Activated T-cell treated with anti-CD3 and anti-CD28 coated beads, Interleukin-2, amount 50 U/mL, for 24 hours (primary cell): Measurements from ENCODE around the gene ARL15.
"Not testable (repeated sequence)": the region's sequence is repeated elsewhere in the genome, so short reads cannot be mapped to it uniquely, and the experiment has no call there.

Experiments
- DNase-seq: peaks from one replicate; pipeline ENCODE4 v3.0.0-alpha.2; 2020
- H3K27ac Mint-ChIP-seq: 2 replicates; pipeline ENCODE4 v1.8.0; 2020; ENCODE audit warnings: mild to moderate bottlenecking, mixed read lengths
- H3K27me3 Mint-ChIP-seq: 2 replicates; pipeline ENCODE4 v1.8.0; 2020; ENCODE audit warnings: mixed read lengths
- H3K36me3 Mint-ChIP-seq: 2 replicates; pipeline ENCODE4 v1.8.0; 2020; ENCODE audit warnings: low read depth, mixed read lengths
- H3K4me1 Mint-ChIP-seq: 2 replicates; pipeline ENCODE4 v1.8.0; 2020; ENCODE audit warnings: low read depth, mixed read lengths
- H3K4me3 Mint-ChIP-seq: 2 replicates; pipeline ENCODE4 v1.8.0; 2020; ENCODE audit warnings: mild to moderate bottlenecking, moderate library complexity, mixed read lengths
- H3K9me3 Mint-ChIP-seq: 2 replicates; pipeline ENCODE4 v1.8.0; 2020; ENCODE audit warnings: mixed read lengths

ARL15 gene

GRCh38 chr5:54087436-54087835 lies 222.9 kb downstream of the ARL15 start:
- H3K9me3 Mint-ChIP-seq = peaks cover 2% of the 10 kb centered on the region
- H3K4me1 Mint-ChIP-seq = no peaks in the 10 kb centered on the region
- H3K36me3 Mint-ChIP-seq = peaks cover 4% of the 10 kb centered on the region
- no peaks in the 10 kb centered on the region for H3K27me3 Mint-ChIP-seq
- H3K27ac Mint-ChIP-seq = no peak overlapping the region
- no peak for DNase-seq
- no peak overlapping the region for H3K4me3 Mint-ChIP-seq

DNA sequence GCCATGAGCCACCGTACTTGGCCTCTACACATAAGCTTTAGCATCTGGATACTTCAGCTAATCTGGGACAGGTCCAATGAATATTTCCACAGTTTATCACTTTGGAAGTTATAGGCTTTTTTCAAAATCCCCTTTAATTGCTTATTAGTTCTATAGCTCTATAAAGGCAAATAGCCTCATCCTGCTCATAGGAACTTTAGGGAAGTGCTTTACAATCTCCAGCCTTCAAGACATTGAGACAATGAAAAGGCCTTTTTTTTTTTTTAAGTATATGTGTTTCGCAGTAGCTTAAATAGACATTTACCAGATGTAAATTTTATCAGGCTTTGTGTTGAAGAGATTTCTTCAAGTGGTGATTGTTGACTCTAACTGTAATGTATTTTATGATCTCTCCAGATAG lies 224.2 kb downstream of the ARL15 start:
- H3K4me1 Mint-ChIP-seq = no peaks in the 10 kb centered on the region
- H3K27me3 Mint-ChIP-seq = no peaks in the 10 kb centered on the region
- peaks cover 6% of the 10 kb centered on the region for H3K36me3 Mint-ChIP-seq
- H3K27ac Mint-ChIP-seq = no peak overlapping the region
- no peak for DNase-seq
- H3K9me3 Mint-ChIP-seq = peaks cover 2% of the 10 kb centered on the region
- H3K4me3 Mint-ChIP-seq = no peak overlapping the region

DNA sequence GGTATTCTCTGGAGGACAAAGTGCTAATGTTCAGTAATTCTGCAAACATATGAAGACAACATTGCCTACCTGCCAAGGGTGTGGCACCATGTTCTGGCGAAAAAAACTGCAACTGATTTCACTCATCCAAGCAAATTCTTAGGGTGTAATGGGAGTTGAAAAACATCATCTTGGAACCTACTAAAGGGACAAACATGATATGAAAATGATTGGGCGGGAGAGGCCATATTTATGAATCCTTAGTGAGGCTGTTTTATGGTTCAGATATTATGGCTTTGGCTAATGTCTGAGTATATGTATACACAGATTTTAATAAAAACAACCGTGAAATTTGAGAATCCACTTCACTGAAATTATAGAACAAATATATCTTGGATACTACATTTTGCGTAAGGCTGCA lies 225.7 kb downstream of the ARL15 start:
- Mint-ChIP-seq H3K9me3 (peaks cover 2% of the 10 kb centered on the region), H3K27ac (no peak overlapping the region), H3K36me3 (peaks cover 6% of the 10 kb centered on the region), H3K4me3 (no peak overlapping the region), H3K27me3 (no peaks in the 10 kb centered on the region), H3K4me1 (no peaks in the 10 kb centered on the region)
- DNase-seq = no peak

- H3K9me3 Mint-ChIP-seq = peaks cover 2% of the 10 kb centered on the region
- H3K4me1 Mint-ChIP-seq = no peaks in the 10 kb centered on the region
- DNase-seq = no peak
- no peaks in the 10 kb centered on the region for H3K27me3 Mint-ChIP-seq
- no peak overlapping the region for H3K27ac Mint-ChIP-seq
- peaks cover 6% of the 10 kb centered on the region for H3K36me3 Mint-ChIP-seq
- H3K4me3 Mint-ChIP-seq = no peak overlapping the region
Measured at GRCh38 chr5:54083851-54084250, 226.5 kb downstream of the ARL15 start.

DNA sequence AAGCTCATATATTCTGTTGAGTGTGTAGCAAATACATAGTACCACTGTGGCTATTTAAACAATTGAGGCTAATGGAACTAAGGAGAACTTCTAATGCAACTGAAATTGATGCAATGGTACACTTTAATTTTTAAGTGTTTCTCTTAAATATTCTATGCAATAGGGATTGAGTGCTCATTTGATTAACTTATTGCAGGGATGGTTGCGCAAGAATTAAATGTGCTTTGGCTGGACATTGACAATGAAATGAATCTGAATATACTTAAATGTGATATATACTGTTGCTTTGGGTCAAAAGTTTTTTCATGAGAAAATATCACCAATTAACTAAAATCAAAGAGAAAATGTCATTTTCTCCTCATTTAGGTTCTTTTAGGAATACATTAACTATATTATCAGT lies 227.1 kb downstream of the ARL15 start:
- Mint-ChIP-seq H3K36me3 (peaks cover 6% of the 10 kb centered on the region), H3K4me1 (no peaks in the 10 kb centered on the region), H3K27ac (no peak overlapping the region), H3K9me3 (peaks cover 2% of the 10 kb centered on the region), H3K27me3 (no peaks in the 10 kb centered on the region), H3K4me3 (no peak overlapping the region)
- no peak for DNase-seq

DNA sequence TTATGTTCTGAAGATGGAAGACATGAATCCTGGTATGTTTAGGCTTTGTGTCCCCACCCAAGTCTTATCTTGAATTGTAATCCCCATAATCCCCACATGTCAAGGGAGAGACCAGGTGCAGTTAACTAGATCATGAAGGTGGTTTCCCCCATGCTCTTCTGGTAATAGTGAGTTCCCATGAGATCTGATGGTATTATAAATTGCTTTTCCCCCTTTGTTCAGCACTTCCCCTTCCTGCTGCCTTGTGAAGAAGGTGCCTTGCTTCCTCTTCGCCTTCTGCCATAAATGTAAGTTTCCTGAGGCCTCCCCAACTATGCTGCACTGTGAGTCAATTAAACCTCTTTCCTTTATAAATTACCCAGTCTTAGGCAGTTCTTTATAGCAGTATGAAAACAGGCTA lies 229.0 kb downstream of the ARL15 start:
- DNase-seq = no peak
- H3K36me3 Mint-ChIP-seq = peaks cover 9% of the 10 kb centered on the region
- peaks cover 2% of the 10 kb centered on the region for H3K9me3 Mint-ChIP-seq
- H3K27ac Mint-ChIP-seq = no peak overlapping the region
- H3K27me3 Mint-ChIP-seq = no peaks in the 10 kb centered on the region
- H3K4me3 Mint-ChIP-seq = no peak overlapping the region
- H3K4me1 Mint-ChIP-seq = no peaks in the 10 kb centered on the region

- DNase-seq = no peak
- no peak overlapping the region for H3K27ac Mint-ChIP-seq
Measured at GRCh38 chr5:54080831-54081230, 229.5 kb downstream of the ARL15 start.

DNA sequence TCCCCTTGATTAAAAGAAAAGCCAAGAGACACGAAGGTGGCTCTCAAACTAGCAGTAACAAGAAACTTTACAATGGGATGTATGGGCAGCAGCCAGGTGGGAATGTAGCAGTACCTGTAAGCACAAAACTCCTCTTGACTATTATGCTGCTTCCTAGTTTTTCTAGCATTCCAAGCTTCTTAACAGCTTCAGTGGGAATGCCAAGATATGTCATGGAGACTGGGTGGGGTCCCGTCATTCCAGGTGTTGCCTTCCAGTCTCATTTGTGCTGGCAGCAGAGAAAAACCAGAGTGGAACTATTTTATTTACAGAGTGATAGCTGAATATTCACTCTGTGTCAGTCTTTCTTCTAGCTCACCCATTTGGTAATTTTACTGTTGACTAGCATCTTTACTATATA lies 236.6 kb downstream of the ARL15 start:
- Mint-ChIP-seq H3K27me3 (no peaks in the 10 kb centered on the region), H3K4me1 (no peaks in the 10 kb centered on the region), H3K9me3 (no peaks in the 10 kb centered on the region), H3K36me3 (peaks cover 5% of the 10 kb centered on the region), H3K4me3 (no peak overlapping the region), H3K27ac (no peak overlapping the region)
- no peak for DNase-seq

More at GRCh38 chr5:54080831-54081230, 229.5 kb downstream of the ARL15 start:
- H3K4me3 Mint-ChIP-seq = no peak overlapping the region
- H3K4me1 Mint-ChIP-seq = no peaks in the 10 kb centered on the region
- H3K27me3 Mint-ChIP-seq = no peaks in the 10 kb centered on the region
- peaks cover 2% of the 10 kb centered on the region for H3K9me3 Mint-ChIP-seq
- peaks cover 9% of the 10 kb centered on the region for H3K36me3 Mint-ChIP-seq

DNA sequence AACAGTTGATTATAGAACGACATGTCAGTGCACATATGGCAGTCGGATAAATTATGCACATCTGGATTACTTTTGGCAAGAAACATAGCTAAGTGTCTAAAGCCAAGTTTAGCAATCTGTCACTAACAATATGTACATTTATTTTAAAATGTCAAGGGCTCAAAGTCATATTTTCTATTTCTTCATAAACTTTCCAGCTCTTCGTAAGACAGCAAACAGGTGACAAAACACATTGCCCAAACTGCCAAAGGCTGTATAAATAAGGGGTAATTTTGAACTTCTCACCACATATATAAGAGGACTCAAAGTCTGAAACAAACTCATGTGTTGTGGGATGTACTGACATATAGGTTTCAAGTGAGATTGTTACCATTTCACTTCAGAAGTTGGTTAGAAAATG lies 237.2 kb downstream of the ARL15 start:
- Mint-ChIP-seq H3K36me3 (peaks cover 5% of the 10 kb centered on the region), H3K27ac (no peak overlapping the region), H3K4me3 (no peak overlapping the region), H3K9me3 (no peaks in the 10 kb centered on the region), H3K27me3 (no peaks in the 10 kb centered on the region), H3K4me1 (no peaks in the 10 kb centered on the region)
- DNase-seq = no peak

- Mint-ChIP-seq H3K9me3 (no peaks in the 10 kb centered on the region), H3K27me3 (no peaks in the 10 kb centered on the region), H3K4me3 (no peak overlapping the region), H3K4me1 (no peaks in the 10 kb centered on the region), H3K36me3 (peaks cover 19% of the 10 kb centered on the region), H3K27ac (no peak overlapping the region)
- no peak for DNase-seq
Measured at GRCh38 chr5:54066433-54066832, 243.9 kb downstream of the ARL15 start.

DNA sequence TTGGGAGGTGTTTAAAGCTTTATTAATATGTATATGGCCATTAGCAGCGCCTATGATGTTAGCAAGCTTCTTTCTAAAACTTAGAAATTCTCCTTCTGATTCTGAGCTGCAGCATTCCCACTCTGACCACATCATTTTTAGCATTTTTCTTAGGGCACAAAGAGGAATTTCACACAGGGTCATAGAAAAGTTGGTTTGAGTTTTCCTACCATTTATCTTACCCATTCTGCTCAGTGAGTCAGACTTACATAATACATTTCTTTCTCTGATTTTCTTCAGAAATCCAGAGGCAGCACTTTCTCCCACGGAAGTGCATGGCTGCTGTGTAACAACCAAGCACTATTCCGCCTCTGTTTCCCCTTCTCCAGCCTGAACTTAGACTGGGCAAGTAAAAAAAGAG lies 246.6 kb downstream of the ARL15 start:
- Mint-ChIP-seq H3K4me3 (no peak overlapping the region), H3K4me1 (no peaks in the 10 kb centered on the region), H3K36me3 (peaks cover 21% of the 10 kb centered on the region), H3K27me3 (no peaks in the 10 kb centered on the region), H3K27ac (no peak overlapping the region), H3K9me3 (no peaks in the 10 kb centered on the region)
- DNase-seq = no peak

DNA sequence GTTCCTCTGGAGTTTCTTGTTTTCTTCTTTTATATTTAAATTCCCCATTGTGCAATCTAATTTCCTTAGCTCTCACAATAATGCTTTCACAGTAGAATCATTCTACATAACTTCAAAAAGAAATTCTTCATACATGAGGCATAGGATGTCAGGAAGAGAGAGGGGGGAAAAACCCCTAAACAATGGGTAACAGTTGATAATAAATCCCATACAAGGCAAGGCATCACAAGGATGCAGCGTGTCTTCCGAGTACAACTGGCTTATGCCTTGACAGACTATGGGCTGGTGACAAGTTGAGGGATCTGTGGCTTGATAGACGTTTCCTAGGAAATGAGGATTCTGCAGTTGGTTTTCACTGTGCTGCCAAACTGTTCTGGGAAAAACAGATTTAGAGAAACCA lies 247.4 kb downstream of the ARL15 start:
- Mint-ChIP-seq H3K36me3 (peaks cover 24% of the 10 kb centered on the region), H3K27me3 (no peaks in the 10 kb centered on the region), H3K4me1 (no peaks in the 10 kb centered on the region), H3K4me3 (no peak overlapping the region), H3K27ac (no peak overlapping the region), H3K9me3 (no peaks in the 10 kb centered on the region)
- DNase-seq = no peak

DNA sequence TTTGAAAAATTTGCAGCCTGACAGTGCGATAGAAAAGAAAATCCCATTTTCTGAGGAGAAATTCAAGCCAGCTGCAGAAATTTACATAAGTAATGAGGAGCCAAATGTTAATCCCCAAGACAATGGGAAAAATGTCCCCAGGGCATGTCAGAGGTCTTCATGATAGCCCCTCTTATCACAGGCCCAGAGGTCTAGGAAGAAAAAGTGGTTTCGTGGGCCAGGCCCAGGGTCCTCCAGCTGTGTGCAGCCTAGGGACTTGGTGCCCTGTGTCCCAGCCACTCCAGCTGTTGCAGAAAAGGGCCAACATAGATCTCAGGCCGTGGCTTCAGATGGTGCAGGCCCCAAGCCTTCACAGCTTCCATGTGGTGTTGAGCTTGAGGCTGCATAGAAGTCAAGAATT lies 249.5 kb downstream of the ARL15 start:
- peaks cover 25% of the 10 kb centered on the region for H3K36me3 Mint-ChIP-seq
- H3K4me3 Mint-ChIP-seq, H3K9me3 Mint-ChIP-seq, H3K4me1 Mint-ChIP-seq, H3K27ac Mint-ChIP-seq, DNase-seq, H3K27me3 Mint-ChIP-seq: not testable (repeated sequence)

- Mint-ChIP-seq H3K27me3 (no peaks in the 10 kb centered on the region), H3K36me3 (peaks cover 6% of the 10 kb centered on the region), H3K4me3 (no peak overlapping the region), H3K4me1 (no peaks in the 10 kb centered on the region), H3K27ac (no peak overlapping the region), H3K9me3 (no peaks in the 10 kb centered on the region)
- no peak for DNase-seq
Measured at GRCh38 chr5:54049963-54050362, 260.4 kb downstream of the ARL15 start.

- no peak overlapping the region for H3K4me3 Mint-ChIP-seq
- DNase-seq = no peak
- H3K27me3 Mint-ChIP-seq = no peaks in the 10 kb centered on the region
- no peak overlapping the region for H3K27ac Mint-ChIP-seq
- peaks cover 6% of the 10 kb centered on the region for H3K36me3 Mint-ChIP-seq
- no peaks in the 10 kb centered on the region for H3K9me3 Mint-ChIP-seq
- H3K4me1 Mint-ChIP-seq = no peaks in the 10 kb centered on the region
Measured at GRCh38 chr5:54049144-54049543, 261.2 kb downstream of the ARL15 start.

- H3K27me3 Mint-ChIP-seq = no peaks in the 10 kb centered on the region
- no peaks in the 10 kb centered on the region for H3K4me1 Mint-ChIP-seq
- H3K9me3 Mint-ChIP-seq = no peaks in the 10 kb centered on the region
- H3K36me3 Mint-ChIP-seq = no peaks in the 10 kb centered on the region
- no peak overlapping the region for H3K4me3 Mint-ChIP-seq
- DNase-seq = no peak
- H3K27ac Mint-ChIP-seq = no peak overlapping the region
Measured at GRCh38 chr5:54045077-54045792, 265.1 kb downstream of the ARL15 start.
